ENCODE measurements around the gene MED13.
"Not testable (repeated sequence)": the region's sequence is repeated elsewhere in the genome, so short reads cannot be mapped to it uniquely, and the experiment has no call there.

MED13 gene

DNA sequence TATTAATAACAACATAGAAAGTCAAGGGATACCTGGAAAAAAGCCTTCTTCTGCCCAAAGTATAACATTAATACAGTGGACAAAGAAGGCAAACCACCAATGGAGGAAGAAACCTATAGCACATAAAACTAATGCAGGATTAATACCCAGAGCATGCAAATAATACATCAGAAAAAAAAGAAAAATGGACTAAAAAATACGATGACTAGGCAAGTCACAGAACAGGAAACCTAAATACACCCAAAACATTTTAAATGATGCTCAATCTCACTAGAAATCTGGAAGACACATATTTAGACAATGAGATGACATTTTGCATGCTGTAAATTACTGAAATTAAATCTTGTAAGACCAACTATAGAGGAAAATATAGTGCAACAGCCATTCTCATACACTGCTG, 55.9 kb downstream of the MED13 start:
- Histone ChIP-seq H3K4ac (ENCODE audit: low read depth, low read length) (no peak overlapping the region), H2BK120ac (ENCODE audit: insufficient read depth, low read length, poor library complexity) (no peak overlapping the region), H2AFZ (ENCODE audit: insufficient read depth, low read length, poor library complexity) (no peak overlapping the region), H3K4me3 (ENCODE audit: low read depth, low read length) (no peak overlapping the region), H3K79me1 (ENCODE audit: low read length) (no peaks in the 10 kb centered on the region), H2AK5ac (ENCODE audit: low read length) (no peak overlapping the region), H3K27ac (ENCODE audit: low read depth, low read length) (no peak overlapping the region), H3K36me3 (ENCODE audit: control insufficient read depth in 1 of 2, insufficient read depth in 2 of 2, low read length in 2 of 2) (peaks cover 22 to 25% of the 10 kb centered on the region in 2 experiments), H3K79me2 (ENCODE audit: control insufficient read depth, insufficient read depth, low read length, poor library complexity) (no peaks in the 10 kb centered on the region), H4K91ac (ENCODE audit: low read depth, low read length) (no peak overlapping the region), H3K4me2 (ENCODE audit: low read length) (no peak overlapping the region), H2BK12ac (ENCODE audit: low read length) (no peak overlapping the region), H3K23ac (ENCODE audit: low read length) (no peak overlapping the region), H4K12ac (ENCODE audit: low read depth, low read length) (no peak overlapping the region), H3K9me3 (ENCODE audit: insufficient read depth, low read depth, low read length) (no peaks in the 10 kb centered on the region), H3K4me1 (ENCODE audit: control insufficient read depth in 1 of 2, insufficient read depth in 2 of 2, low read length in 2 of 2) (no peaks in the 10 kb centered on the region), H4K8ac (ENCODE audit: low read depth, low read length) (no peak overlapping the region), H3K18ac (ENCODE audit: low read length) (no peak overlapping the region), H3K9ac (ENCODE audit: low read length) (no peak overlapping the region), H2BK5ac (ENCODE audit: low read depth, low read length, poor library complexity) (no peak overlapping the region), H3K14ac (ENCODE audit: low read length) (no peak overlapping the region), H3K27me3 (ENCODE audit: insufficient read depth, low read length) (no peaks in the 10 kb centered on the region)
- no peak for DNase-seq
- WGBS (ENCODE audit: extremely low coverage, insufficient coverage, insufficient read length): no CpG with 5 or more reads among the region's 1 CpG

DNA sequence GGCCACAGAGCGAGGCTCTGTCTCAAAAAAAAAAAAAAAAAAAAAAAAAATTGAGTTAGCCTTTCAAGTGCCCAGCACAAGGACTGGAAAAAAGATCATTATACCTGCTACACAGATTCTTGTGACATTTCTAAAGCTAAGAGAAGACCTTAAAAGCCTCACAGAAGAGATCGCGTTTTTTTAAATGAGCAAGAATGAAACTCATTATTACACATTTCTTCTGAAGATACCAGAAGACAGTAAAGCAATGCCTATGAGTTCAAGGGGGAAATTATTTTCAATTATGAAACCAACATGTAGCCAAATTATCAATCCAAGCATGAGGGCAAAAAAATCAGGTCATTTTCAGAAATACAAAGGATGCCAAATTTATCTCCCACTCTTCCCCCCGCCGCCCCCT, 56.8 kb downstream of the MED13 start:
- Histone ChIP-seq H3K36me3 (ENCODE audit: control insufficient read depth in 1 of 2, insufficient read depth in 2 of 2, low read length in 2 of 2) (peaks cover 22 to 25% of the 10 kb centered on the region in 2 experiments), H3K9ac (ENCODE audit: low read length) (no peak overlapping the region), H3K14ac (ENCODE audit: low read length) (no peak overlapping the region), H2AK5ac (ENCODE audit: low read length) (no peak overlapping the region), H2BK120ac (ENCODE audit: insufficient read depth, low read length, poor library complexity) (no peak overlapping the region), H4K12ac (ENCODE audit: low read depth, low read length) (no peak overlapping the region), H3K4me3 (ENCODE audit: low read depth, low read length) (no peak overlapping the region), H3K79me2 (ENCODE audit: control insufficient read depth, insufficient read depth, low read length, poor library complexity) (no peaks in the 10 kb centered on the region), H2AFZ (ENCODE audit: insufficient read depth, low read length, poor library complexity) (no peak overlapping the region), H3K18ac (ENCODE audit: low read length) (no peak overlapping the region), H3K79me1 (ENCODE audit: low read length) (no peaks in the 10 kb centered on the region), H3K4me2 (ENCODE audit: low read length) (no peak overlapping the region), H3K27me3 (ENCODE audit: insufficient read depth, low read length) (no peaks in the 10 kb centered on the region), H2BK12ac (ENCODE audit: low read length) (no peak overlapping the region), H3K4ac (ENCODE audit: low read depth, low read length) (no peak overlapping the region), H3K27ac (ENCODE audit: low read depth, low read length) (no peak overlapping the region), H2BK5ac (ENCODE audit: low read depth, low read length, poor library complexity) (no peak overlapping the region), H3K23ac (ENCODE audit: low read length) (no peak overlapping the region), H4K91ac (ENCODE audit: low read depth, low read length) (no peak overlapping the region), H3K4me1 (ENCODE audit: control insufficient read depth in 1 of 2, insufficient read depth in 2 of 2, low read length in 2 of 2) (no peaks in the 10 kb centered on the region), H4K8ac (ENCODE audit: low read depth, low read length) (no peak overlapping the region), H3K9me3 (ENCODE audit: insufficient read depth, low read depth, low read length) (no peaks in the 10 kb centered on the region)
- DNase-seq: no peak
- no CpG with 5 or more reads among the region's 5 CpGs for WGBS (ENCODE audit: extremely low coverage, insufficient coverage, insufficient read length)

DNA sequence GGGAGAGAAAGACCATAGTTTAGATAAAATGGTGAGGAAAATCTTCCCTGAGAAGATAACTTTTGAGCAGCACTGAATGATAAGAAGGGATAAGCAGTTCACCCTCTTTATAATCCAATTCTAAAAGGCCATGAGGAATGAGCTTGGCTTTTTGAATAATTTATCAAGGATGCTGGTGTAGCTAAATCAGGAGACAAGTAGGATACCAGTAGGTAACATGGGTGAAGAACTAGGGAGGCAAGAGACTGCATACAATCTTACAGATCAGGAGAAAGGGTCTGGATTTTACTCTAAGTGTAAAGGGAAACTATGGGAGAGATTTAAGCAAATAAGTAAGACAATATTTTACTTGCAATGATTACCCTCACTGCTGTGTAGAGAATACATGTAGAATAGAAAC, 60.7 kb downstream of the MED13 start:
- Histone ChIP-seq H3K4me1 (ENCODE audit: control insufficient read depth in 1 of 2, insufficient read depth in 2 of 2, low read length in 2 of 2) (no peaks in the 10 kb centered on the region), H3K27ac (ENCODE audit: low read depth, low read length) (no peak overlapping the region), H3K4me3 (ENCODE audit: low read depth, low read length) (no peak overlapping the region), H3K14ac (ENCODE audit: low read length) (no peak overlapping the region), H3K79me1 (ENCODE audit: low read length) (no peaks in the 10 kb centered on the region), H3K9ac (ENCODE audit: low read length) (no peak overlapping the region), H2BK120ac (ENCODE audit: insufficient read depth, low read length, poor library complexity) (no peak overlapping the region), H3K18ac (ENCODE audit: low read length) (no peak overlapping the region), H4K8ac (ENCODE audit: low read depth, low read length) (no peak overlapping the region), H2AK5ac (ENCODE audit: low read length) (no peak overlapping the region), H3K9me3 (ENCODE audit: insufficient read depth, low read depth, low read length) (no peaks in the 10 kb centered on the region), H2AFZ (ENCODE audit: insufficient read depth, low read length, poor library complexity) (no peak overlapping the region), H3K36me3 (ENCODE audit: control insufficient read depth in 1 of 2, insufficient read depth in 2 of 2, low read length in 2 of 2) (peaks cover 12 to 13% of the 10 kb centered on the region in 2 experiments), H4K91ac (ENCODE audit: low read depth, low read length) (no peak overlapping the region), H4K12ac (ENCODE audit: low read depth, low read length) (no peak overlapping the region), H2BK12ac (ENCODE audit: low read length) (no peak overlapping the region), H3K27me3 (ENCODE audit: insufficient read depth, low read length) (no peaks in the 10 kb centered on the region), H3K23ac (ENCODE audit: low read length) (no peak overlapping the region), H3K4ac (ENCODE audit: low read depth, low read length) (no peak overlapping the region), H2BK5ac (ENCODE audit: low read depth, low read length, poor library complexity) (no peak overlapping the region), H3K79me2 (ENCODE audit: control insufficient read depth, insufficient read depth, low read length, poor library complexity) (no peaks in the 10 kb centered on the region), H3K4me2 (ENCODE audit: low read length) (no peak overlapping the region)
- DNase-seq: no peak

DNA sequence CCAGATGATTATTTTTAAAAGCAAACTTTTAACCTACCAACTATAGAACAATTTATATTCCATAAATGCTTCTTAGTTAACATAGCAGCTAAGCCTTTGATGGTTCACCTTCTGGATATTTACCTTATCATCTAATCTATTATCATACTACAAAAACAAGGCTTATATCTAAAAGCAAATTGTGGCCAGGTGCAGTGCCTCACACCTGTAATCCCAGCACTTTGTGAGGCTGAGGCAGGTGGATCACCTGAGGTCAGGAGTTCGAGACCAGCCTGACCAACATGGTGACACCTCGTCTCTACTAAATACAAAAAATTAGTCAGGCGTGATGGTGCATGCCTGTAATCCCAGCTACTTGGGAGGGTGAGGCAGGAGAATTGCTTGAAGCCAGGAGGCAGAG, 61.9 kb downstream of the MED13 start:
- H3K4ac ChIP-seq (ENCODE audit: low read depth, low read length); H3K4me2 ChIP-seq (ENCODE audit: low read length); H3K4me1 ChIP-seq (ENCODE audit: control insufficient read depth in 1 of 2, insufficient read depth in 2 of 2, low read length in 2 of 2); H3K79me2 ChIP-seq (ENCODE audit: control insufficient read depth, insufficient read depth, low read length, poor library complexity); H2BK120ac ChIP-seq (ENCODE audit: insufficient read depth, low read length, poor library complexity); H2BK12ac ChIP-seq (ENCODE audit: low read length); H3K79me1 ChIP-seq (ENCODE audit: low read length); H4K12ac ChIP-seq (ENCODE audit: low read depth, low read length); H3K9ac ChIP-seq (ENCODE audit: low read length); H3K14ac ChIP-seq (ENCODE audit: low read length); H4K8ac ChIP-seq (ENCODE audit: low read depth, low read length); H3K27ac ChIP-seq (ENCODE audit: low read depth, low read length); H3K9me3 ChIP-seq (ENCODE audit: insufficient read depth, low read depth, low read length); DNase-seq; H4K91ac ChIP-seq (ENCODE audit: low read depth, low read length); H2BK5ac ChIP-seq (ENCODE audit: low read depth, low read length, poor library complexity); H2AK5ac ChIP-seq (ENCODE audit: low read length); H3K4me3 ChIP-seq (ENCODE audit: low read depth, low read length); H2AFZ ChIP-seq (ENCODE audit: insufficient read depth, low read length, poor library complexity); H3K27me3 ChIP-seq (ENCODE audit: insufficient read depth, low read length); H3K18ac ChIP-seq (ENCODE audit: low read length); H3K23ac ChIP-seq (ENCODE audit: low read length): not testable (repeated sequence)
- no CpG with 5 or more reads among the region's 3 CpGs for WGBS (ENCODE audit: extremely low coverage, insufficient coverage, insufficient read length)
- H3K36me3 ChIP-seq (ENCODE audit: control insufficient read depth in 1 of 2, insufficient read depth in 2 of 2, low read length in 2 of 2): peaks cover 12 to 13% of the 10 kb centered on the region in 2 experiments
